ENCODE data around the gene VPS41.
A peak's percentile ranks its signal among the peaks of the same experiment; 100 is the strongest.
"Not testable (repeated sequence)": the region's sequence is repeated elsewhere in the genome, so short reads cannot be mapped to it uniquely, and the experiment has no call there.

The VPS41 gene

DNA sequence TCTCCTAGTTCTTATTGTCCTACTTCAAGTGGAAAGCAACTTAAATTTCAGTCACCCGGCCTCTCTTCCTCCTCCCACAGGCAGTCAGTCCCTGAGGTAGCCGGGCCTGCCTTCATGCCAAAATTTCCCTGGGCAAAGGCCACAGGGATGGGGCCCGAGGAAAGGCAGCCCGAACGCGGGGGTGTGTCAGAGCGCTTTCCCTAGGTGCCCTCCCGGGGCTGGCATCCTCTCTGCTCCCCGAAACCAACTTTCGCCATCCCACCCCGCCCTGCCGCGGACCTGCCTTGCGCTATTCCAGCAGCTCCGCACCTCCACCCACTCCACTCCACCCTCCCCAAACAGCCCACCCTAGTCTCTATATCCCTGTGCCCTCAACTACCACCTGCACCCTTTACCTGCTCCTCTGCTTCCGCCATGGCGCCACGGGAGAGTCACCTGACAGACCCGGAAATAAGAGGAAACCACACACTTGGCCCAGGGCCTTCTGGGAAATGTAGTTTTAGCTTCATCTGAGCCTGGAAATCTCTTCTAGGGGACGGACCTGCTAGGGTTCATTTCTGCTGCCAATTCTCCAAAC is at the start of gene VPS41:
Gene VPS41, minus strand, starts transcription at position 433 of the 577 bp plus-strand sequence. Its CDS starts 17 bp downstream, at position 416.
- DNase-seq (ENCODE audit: low read depth): peak; percentile 59

GRCh38 chr7:38955892-38956291 is 46.9 kb upstream of the VPS41 start:
- no peak for DNase-seq (ENCODE audit: low read depth)

- DNase-seq (ENCODE audit: low read depth): no peak
Measured at GRCh38 chr7:38953971-38954370, 45.0 kb upstream of the VPS41 start.

- DNase-seq (ENCODE audit: low read depth): no peak
Measured at GRCh38 chr7:38953227-38953626, 44.2 kb upstream of the VPS41 start.

GRCh38 chr7:38951213-38951612 is 42.2 kb upstream of the VPS41 start:
- no peak for DNase-seq (ENCODE audit: low read depth)

- no peak for DNase-seq (ENCODE audit: low read depth)
Measured at GRCh38 chr7:38950309-38950708, 41.3 kb upstream of the VPS41 start.

DNA sequence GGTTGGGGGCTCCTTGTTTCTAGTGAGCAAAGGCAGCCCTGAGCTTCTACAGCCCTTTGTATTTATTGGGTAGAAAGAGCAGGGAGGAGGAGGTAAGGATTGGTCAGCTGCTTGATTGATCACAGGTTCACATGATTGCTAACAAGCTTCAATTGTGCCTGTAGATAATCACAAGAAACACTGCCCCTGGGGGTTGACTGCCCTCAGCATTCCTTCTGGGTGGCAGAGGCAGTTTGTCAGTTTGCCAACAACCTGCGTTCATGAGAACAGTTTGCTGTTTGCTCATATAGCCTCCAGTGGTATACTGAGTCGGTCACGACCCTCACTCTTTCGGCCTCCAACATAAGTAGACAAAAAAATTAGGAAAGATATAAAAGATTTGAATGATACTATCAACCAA is 38.5 kb upstream of the VPS41 start:
- DNase-seq (ENCODE audit: low read depth): not testable (repeated sequence)

- DNase-seq (ENCODE audit: low read depth): no peak
Measured at GRCh38 chr7:38942431-38943051, 33.5 kb upstream of the VPS41 start.

GRCh38 chr7:38940774-38941173 is 31.8 kb upstream of the VPS41 start:
- no peak for DNase-seq (ENCODE audit: low read depth)

DNA sequence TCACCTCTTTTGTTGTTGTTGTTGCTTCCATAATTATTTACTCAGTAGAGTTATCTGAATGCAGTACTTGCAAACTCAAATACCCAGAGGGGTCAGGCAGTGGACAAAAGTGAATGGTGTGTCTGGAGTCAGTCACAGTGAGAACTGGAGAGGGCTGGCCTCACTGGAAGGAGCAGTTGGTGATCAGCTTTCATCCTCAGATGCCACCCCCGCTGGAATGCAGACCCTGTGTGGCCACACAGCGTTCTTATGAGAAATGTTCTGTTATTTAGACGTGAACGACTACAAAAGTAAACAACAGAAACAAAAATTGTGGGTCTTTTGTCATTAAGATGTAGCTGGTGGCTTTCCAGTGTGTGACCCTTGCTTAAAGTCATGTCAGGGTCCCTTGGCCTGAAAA is 29.6 kb upstream of the VPS41 start:
- no peak for DNase-seq (ENCODE audit: low read depth)

- DNase-seq (ENCODE audit: low read depth): no peak
Measured at GRCh38 chr7:38938001-38938485, 29.1 kb upstream of the VPS41 start.

GRCh38 chr7:38936641-38937040 is 27.6 kb upstream of the VPS41 start:
- DNase-seq (ENCODE audit: low read depth): no peak

DNA sequence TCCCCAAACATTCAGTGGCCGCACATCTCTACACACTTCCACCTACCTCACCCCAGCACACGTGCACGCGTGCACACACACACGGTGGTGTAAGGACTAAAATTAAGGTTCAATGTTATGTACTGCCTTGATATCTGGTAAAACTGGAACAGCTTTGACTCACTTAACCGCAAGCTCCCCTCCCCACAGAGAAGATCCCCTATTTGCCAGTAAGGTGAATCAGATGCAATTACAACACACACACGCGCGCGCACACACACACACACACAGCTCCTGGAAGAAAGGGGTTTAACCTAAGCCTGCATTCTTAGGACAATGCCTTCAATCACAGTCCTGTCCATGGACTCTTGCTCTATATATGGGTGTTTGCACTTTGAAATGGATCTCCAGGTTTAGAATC is 25.5 kb upstream of the VPS41 start:
- no peak for DNase-seq (ENCODE audit: low read depth)

- no peak for DNase-seq (ENCODE audit: low read depth)
Measured at GRCh38 chr7:38934051-38934450, 25.1 kb upstream of the VPS41 start.

GRCh38 chr7:38932509-38933168 is 23.6 kb upstream of the VPS41 start:
- DNase-seq (ENCODE audit: low read depth): peak; percentile 36

GRCh38 chr7:38929460-38930171 is 20.6 kb upstream of the VPS41 start:
- DNase-seq (ENCODE audit: low read depth): no peak

DNA sequence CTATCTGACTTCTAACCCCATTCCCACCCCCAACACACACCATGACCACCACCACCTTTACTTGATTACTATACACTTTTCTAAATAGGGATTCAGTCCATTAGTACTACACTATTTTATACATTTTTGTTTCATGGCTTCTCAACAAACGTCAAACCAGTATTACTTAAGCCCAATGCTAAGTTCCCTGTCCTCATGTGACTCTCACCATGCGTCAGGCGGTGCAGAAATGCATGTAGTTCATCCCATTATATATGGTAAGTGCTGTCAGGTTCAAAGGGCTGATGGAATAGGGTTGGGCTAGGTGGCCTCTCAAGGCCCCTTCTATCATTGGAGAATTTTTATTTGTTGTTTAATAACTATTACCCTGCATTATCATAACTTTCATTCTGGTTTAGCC is 19.5 kb upstream of the VPS41 start:
- no peak for DNase-seq (ENCODE audit: low read depth)

GRCh38 chr7:38927751-38928150 is 18.8 kb upstream of the VPS41 start:
- no peak for DNase-seq (ENCODE audit: low read depth)

DNA sequence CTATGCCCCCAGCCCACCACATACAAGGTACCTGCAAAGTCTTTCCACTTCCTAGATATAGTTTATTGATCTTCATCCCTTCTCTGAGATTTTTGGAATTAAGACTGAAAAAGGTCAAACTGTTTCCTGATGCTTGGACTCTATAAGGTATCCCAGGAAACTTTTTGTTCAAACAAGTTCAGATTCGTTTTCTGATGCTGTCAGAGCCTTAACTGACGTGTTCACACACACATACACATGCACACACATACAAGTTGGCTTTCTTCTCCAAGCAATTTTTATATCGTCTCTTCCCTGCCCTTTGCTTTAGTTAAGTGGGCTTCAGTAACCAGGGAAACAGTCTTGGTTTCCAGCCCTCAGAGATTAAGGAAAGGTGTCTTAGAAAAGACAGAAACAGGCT is 11.7 kb upstream of the VPS41 start:
- no peak for DNase-seq (ENCODE audit: low read depth)

GRCh38 chr7:38916396-38916795 is 7.4 kb upstream of the VPS41 start:
- no peak for DNase-seq (ENCODE audit: low read depth)

DNA sequence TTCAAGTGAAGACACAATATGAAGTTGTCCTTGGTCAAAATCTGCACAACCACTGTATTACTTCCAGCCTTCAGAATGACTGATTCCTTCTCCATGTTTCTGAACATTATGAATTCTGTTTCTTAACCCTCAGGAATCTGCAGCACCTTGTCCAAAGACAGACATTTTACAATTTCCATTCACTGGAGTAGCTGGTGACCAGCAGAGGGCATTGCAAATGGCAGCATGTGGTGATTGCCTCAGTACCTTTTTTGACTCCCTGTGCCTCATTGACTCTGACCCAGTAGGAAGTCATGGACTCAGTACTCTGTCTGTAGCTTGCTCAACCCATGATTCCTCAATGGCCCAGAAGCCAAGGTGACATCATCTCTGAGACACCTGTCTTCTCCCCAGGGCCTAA is 879 bp upstream of the VPS41 start:
- no peak for DNase-seq (ENCODE audit: low read depth)

DNA sequence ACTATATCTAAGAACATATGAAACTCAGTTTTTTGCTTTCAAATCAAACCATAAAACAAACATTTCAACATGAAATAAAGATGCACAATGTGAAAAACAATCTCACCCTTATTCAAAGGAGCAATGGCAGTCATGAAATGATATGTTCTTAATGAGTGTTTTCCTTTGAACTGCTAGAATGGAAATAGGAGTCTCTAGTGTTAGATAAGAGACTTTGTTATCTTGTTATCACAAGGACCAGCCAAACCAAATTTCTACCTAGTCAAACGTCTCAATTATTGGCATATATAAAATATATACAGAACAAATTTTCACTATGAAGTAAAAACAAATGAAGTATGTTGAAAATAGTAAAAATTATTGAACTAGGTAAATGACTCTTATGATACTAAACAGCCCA is 1.2 kb downstream of the VPS41 start:
- no peak for DNase-seq (ENCODE audit: low read depth)

DNA sequence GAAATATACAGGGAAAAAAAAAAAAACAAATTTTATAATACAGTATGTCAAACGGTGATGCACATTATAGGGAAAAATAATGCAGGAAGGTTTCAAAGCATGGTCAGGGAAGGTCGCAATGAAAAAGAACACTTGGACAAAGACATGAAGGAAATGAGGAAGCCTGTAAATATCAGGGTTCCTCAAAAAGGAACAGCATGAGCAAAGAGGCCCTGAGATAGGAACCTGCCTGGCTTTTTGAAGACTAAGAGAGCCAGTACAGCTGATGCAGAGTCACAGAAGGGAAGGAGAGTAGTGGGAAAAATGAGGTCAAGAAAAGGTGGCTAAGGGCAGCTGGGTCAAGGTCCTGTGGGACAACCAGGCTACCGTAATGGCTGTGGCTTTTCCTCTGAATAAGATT is 1.9 kb downstream of the VPS41 start:
- no peak for DNase-seq (ENCODE audit: low read depth)

Data from activated T-cell treated with anti-CD3 and anti-CD28 coated beads for 48 hours (primary cell).